SK-N-SH (cell line): ENCODE results near the gene RPRD2.

Experiments
- CTCF ChIP-seq: fragments of 200-600 bp; sonication (generic); IDR thresholded peaks from 2 replicates; pipeline ENCODE4 v1.6.1; 2017; ENCODE audit warnings: antibody characterized with exemption, mild to moderate bottlenecking, moderate library complexity
- ELF1 ChIP-seq: IDR thresholded peaks from 2 replicates; pipeline ENCODE4 v1.4.0; 2012
- EZH2phosphoT487 ChIP-seq: fragments of 200-600 bp; sonication (generic); IDR thresholded peaks from 2 replicates; pipeline ENCODE4 v1.6.1; 2017; ENCODE audit warnings: low read depth, mixed run types, mild to moderate bottlenecking, antibody characterized with exemption, moderate library complexity, borderline replicate concordance
- GABPA ChIP-seq: IDR thresholded peaks from 2 replicates; pipeline ENCODE4 v1.4.0; 2012; ENCODE audit warnings: low read depth, mild to moderate bottlenecking
- POLR2AphosphoS5 ChIP-seq: IDR thresholded peaks from 2 replicates; pipeline ENCODE4 v1.6.1; 2012; ENCODE audit warnings: low read depth, low read length
- RFX5 ChIP-seq: IDR thresholded peaks from 2 replicates; pipeline ENCODE4 v1.6.1; 2012; ENCODE audit warnings: mild to moderate bottlenecking, improper control_type of control experiment, low read length
- RXRA ChIP-seq: IDR thresholded peaks from 2 replicates; pipeline ENCODE4 v1.4.0; 2012; ENCODE audit warnings: low read depth, mild to moderate bottlenecking, borderline replicate concordance
- USF2 ChIP-seq: fragments of 150-350 bp; IDR thresholded peaks from 2 replicates; pipeline ENCODE4 v1.6.1; 2017; ENCODE audit warnings: antibody characterized with exemption, low read length, low read depth, borderline replicate concordance

- TF ChIP-seq RFX5 (no peak), CTCF (no peak), ELF1 (no peak), POLR2AphosphoS5 (no peak), EZH2phosphoT487 (no peak), RXRA (no peak), GABPA (no peak), USF2 (no peak)
Measured at GRCh38 chr1:150322310-150322709, 41.6 kb upstream of the RPRD2 start.
